IPS DF 19.7 (cell line): Measurements from ENCODE around the gene DOCK2.

Experiments
- DNase-seq: peaks from one replicate; pipeline ENCODE4 v3.0.0-alpha.2; 2013; ENCODE audit warnings: low read depth, low spot score

The DOCK2 gene

DNA sequence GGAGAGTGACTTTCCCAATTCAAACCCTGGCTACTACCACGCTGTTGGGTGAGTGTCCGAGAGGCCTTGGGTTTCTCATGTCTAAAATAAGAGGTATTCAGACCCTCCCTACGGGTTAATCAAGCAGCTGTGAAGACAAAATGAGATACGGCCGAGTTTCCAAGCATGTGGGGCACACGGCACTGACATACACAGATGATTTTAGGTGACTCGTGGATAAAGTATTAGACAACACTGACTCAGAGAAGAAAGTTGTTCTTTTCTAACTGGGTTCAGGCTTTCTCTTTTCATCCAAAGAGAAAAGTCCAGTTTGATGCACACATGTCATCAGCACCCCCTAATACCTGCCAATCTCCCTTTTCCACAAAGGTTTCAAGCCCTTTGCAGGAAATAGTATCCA, 484.2 kb downstream of the DOCK2 start:
- no peak for DNase-seq

DNA sequence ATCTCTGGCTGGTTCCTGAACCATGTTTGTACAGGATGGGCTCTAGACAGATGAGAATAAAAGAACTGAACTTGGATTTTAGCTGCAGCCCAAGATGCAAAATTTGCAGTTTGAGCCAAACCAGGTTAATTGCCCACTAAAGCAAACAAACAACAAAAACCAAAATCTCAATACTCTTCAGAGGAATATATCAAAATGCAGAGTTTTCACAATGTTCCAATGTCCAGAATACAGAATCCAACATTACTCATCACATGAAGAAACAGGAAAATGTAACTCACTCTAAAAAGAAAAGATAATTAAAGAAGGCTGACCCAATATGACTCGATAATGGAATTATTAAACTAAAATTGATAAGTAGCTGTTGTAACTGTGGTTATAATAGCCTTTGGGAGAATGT, 489.0 kb downstream of the DOCK2 start:
- DNase-seq: no peak

DNA sequence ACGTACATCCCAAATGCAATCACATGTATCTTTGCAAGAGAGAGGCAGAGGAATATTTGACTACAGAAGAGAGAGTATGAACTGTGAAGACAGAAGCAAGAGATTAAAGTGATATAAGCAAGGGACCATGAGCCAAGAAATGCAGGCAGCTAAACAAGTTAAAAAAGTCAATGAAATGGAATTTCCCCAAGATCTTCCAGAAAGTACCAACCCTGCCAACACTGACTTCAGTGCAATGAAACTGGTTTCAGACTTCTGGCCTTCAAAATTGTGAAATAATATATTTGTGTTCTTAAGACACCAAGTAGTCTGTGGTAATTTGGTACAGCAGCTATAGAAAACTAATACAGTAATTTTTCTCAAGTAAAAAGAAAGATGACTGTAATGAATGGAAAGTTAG, 489.6 kb downstream of the DOCK2 start:
- DNase-seq: no peak

DNA sequence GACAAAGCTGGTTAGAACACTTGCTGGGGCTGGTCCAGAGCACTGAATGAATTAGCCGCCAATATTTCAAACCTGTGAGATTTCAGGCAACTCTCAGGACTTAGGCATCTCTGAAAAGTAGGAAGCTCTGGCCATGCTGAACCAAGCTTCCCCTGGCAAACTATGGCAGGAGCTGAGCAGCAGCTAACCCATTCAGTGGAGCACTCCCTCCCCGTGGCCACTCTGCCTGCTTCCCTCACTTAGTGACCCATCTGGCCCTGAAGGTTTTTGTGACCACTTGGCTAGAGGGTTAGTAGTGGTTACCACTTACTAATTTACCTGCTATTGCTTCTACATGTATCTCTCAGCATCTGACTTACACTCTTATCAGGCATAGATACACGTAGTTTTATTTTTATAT, 494.2 kb downstream of the DOCK2 start:
- no peak for DNase-seq

DNA sequence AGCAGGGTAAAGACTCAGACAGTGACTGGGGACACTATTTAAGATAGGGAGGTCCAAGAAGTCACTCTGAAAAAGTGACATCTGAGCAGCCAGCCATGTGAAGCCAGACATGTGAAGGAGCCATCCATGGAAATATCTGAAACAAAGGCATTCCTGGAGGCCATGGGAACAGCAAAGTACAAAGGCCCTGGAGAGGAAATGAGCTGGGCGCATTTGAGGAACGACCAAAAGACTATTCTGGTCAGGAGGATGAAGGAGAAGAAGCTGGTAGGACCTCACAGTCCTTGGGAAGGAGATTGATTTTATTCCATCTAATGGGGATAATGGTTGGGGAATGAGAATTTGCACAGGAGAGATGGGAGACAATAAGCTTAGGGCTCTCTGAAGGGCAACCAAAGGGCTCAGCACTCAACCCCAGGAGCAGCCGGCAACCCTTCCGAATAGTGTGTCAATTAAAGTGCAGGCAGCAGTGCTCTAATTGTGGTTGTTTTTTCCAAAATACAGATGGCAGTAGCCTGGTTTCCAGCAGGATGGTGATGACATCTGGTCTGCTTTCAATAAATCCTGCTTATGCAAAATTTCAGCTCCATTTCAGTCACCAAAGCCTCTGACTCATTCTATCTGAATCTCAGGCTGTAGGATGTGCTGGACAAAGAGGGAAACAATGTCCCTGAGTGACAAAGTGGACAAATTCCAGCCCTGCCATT, 495.3 kb downstream of the DOCK2 start:
- DNase-seq: no peak
